H4 (cell line): ENCODE data around the gene KRT71. TPM values are rescaled to one million over a fixed set of nuclear protein-coding genes. Genes with fewer than 3 reads are reported as not detected.

Experiments used
- DNase-seq: peaks from one replicate; pipeline ENCODE4 v3.0.0-alpha.2; 2015; ENCODE audit warnings: low spot score
- total RNA-seq: library from RNA; depleted of rRNA; stranded (reverse); fragments of >200 nt; shearing (Covaris generic); gene quantifications from 2 replicates; pipeline ENCODE4 v1.2.3, GENCODE V29; 2014

KRT71 gene
- total RNA-seq, 1 experiment from 2014 or later, result not detected

GRCh38 chr12:52539083-52539820 is 13.7 kb downstream of the KRT71 start:
- DNase-seq, result peak; percentile 71

- DNase-seq, result no peak
These were observed 15.8 kb downstream of the KRT71 start for GRCh38 chr12:52537101-52537500.

- no peak for DNase-seq
These were observed 17.4 kb downstream of the KRT71 start for GRCh38 chr12:52535574-52535973.

GRCh38 chr12:52534482-52534881 is 18.5 kb downstream of the KRT71 start:
- no peak for DNase-seq

- no peak for DNase-seq
These were observed 19.1 kb downstream of the KRT71 start for GRCh38 chr12:52533686-52534470.

- no peak for DNase-seq
These were observed 20.3 kb downstream of the KRT71 start for GRCh38 chr12:52532636-52533035.

- no peak for DNase-seq
These were observed 21.2 kb downstream of the KRT71 start for GRCh38 chr12:52531566-52532300.

GRCh38 chr12:52530905-52531304 is 22.0 kb downstream of the KRT71 start:
- no peak for DNase-seq

GRCh38 chr12:52530366-52530765 is 22.6 kb downstream of the KRT71 start:
- DNase-seq, result no peak

- DNase-seq, result no peak
These were observed 23.1 kb downstream of the KRT71 start for GRCh38 chr12:52529846-52530245.

- no peak for DNase-seq
These were observed 23.5 kb downstream of the KRT71 start for GRCh38 chr12:52529417-52529816.

- no peak for DNase-seq
These were observed 24.3 kb downstream of the KRT71 start for GRCh38 chr12:52528641-52529143.

GRCh38 chr12:52527121-52527800 is 25.7 kb downstream of the KRT71 start:
- no peak for DNase-seq

- no peak for DNase-seq
These were observed 26.4 kb downstream of the KRT71 start for GRCh38 chr12:52526511-52526951.

- DNase-seq, result no peak
These were observed 27.1 kb downstream of the KRT71 start for GRCh38 chr12:52525661-52526499.

- DNase-seq, result no peak
These were observed 27.9 kb downstream of the KRT71 start for GRCh38 chr12:52524898-52525591.

- DNase-seq, result no peak
These were observed 28.6 kb downstream of the KRT71 start for GRCh38 chr12:52524241-52524897.

GRCh38 chr12:52523824-52524223 is 29.1 kb downstream of the KRT71 start:
- no peak for DNase-seq

GRCh38 chr12:52522346-52523011 is 30.5 kb downstream of the KRT71 start:
- DNase-seq, result no peak
